Hematopoietic multipotent progenitor cell treated with erythropoietin and hydrocortisone succinate and interleukin-3 and kit ligand, for 8 days (in vitro differentiated cells): Measurements from ENCODE around the gene CALML5.

Experiments used
- DNase-seq: peaks from one replicate; pipeline ENCODE4 v3.0.0-alpha.2; 2015

The CALML5 gene

GRCh38 chr10:5460468-5461202, 38.7 kb downstream of the CALML5 start:
- no peak for DNase-seq

- DNase-seq: no peak
These were observed 40.2 kb downstream of the CALML5 start for GRCh38 chr10:5458949-5459747.

GRCh38 chr10:5458425-5458824, 40.9 kb downstream of the CALML5 start:
- no peak for DNase-seq

- DNase-seq: no peak
These were observed 41.6 kb downstream of the CALML5 start for GRCh38 chr10:5457741-5458140.

GRCh38 chr10:5456563-5456962, 42.8 kb downstream of the CALML5 start:
- DNase-seq: no peak

- DNase-seq: no peak
These were observed 45.5 kb downstream of the CALML5 start for GRCh38 chr10:5453749-5454489.

GRCh38 chr10:5450605-5451384, 48.6 kb downstream of the CALML5 start:
- no peak for DNase-seq

GRCh38 chr10:5449823-5450222, 49.5 kb downstream of the CALML5 start:
- DNase-seq: peak; percentile 51

- no peak for DNase-seq
These were observed 50.1 kb downstream of the CALML5 start for GRCh38 chr10:5449227-5449626.
